Type B pancreatic cell (in vitro differentiated cells): Measurements from ENCODE around the gene DPH5. TPM values are rescaled to one million over a fixed set of nuclear protein-coding genes. Genes with fewer than 3 reads are reported as not detected.
A peak's percentile ranks its signal among the peaks of the same experiment; 100 is the strongest.
"Not testable (repeated sequence)": the region's sequence is repeated elsewhere in the genome, so short reads cannot be mapped to it uniquely, and the experiment has no call there.

Experiments used
- DNase-seq: peaks from one replicate; pipeline ENCODE4 v3.0.0; 2021; ENCODE audit warnings: mixed read lengths; ENCODE audit not compliant: unreplicated experiment; ENCODE audit errors: extremely low spot score
- H3K27ac Mint-ChIP-seq: 2 replicates; pipeline ENCODE4 v1.8.0; 2021; ENCODE audit warnings: mild to moderate bottlenecking, mixed read lengths
- H3K27me3 Mint-ChIP-seq: 2 replicates; pipeline ENCODE4 v1.8.0; 2021; ENCODE audit warnings: mixed read lengths
- H3K36me3 Mint-ChIP-seq: 2 replicates; pipeline ENCODE4 v1.8.0; 2021; ENCODE audit warnings: mixed read lengths
- H3K4me1 Mint-ChIP-seq: one replicate; pipeline ENCODE4 v1.8.0; 2021; ENCODE audit warnings: mixed read lengths; ENCODE audit not compliant: unreplicated experiment
- H3K4me3 Mint-ChIP-seq: 2 replicates; pipeline ENCODE4 v1.8.0; 2021; ENCODE audit warnings: mild to moderate bottlenecking, mixed read lengths
- H3K9me3 Mint-ChIP-seq: 2 replicates; pipeline ENCODE4 v1.8.0; 2021; ENCODE audit warnings: mixed read lengths
- total RNA-seq: library from RNA; stranded (reverse); gene quantifications from 2 replicates; pipeline ENCODE4 v1.2.1, GENCODE V29; 2021; ENCODE audit warnings: low replicate concordance
- TF ChIP-seq, protein P1 (sequence below): fragments of 200-600 bp; sonication (generic); conservative IDR thresholded peaks from 2 replicates; pipeline ENCODE4 v1.5.0; 2021; ENCODE audit warnings: antibody characterized with exemption, mild to moderate bottlenecking

DPH5 gene
- total RNA-seq, 1 donor from 2014 or later, result 62.0 TPM

GRCh38 chr1:100952104-100952745 is 73.4 kb downstream of the DPH5 start:
- H3K36me3 Mint-ChIP-seq, result peaks cover 41% of the 10 kb centered on the region
- no peaks in the 10 kb centered on the region for H3K27me3 Mint-ChIP-seq
- no peak overlapping the region for H3K27ac Mint-ChIP-seq
- H3K9me3 Mint-ChIP-seq, result peaks cover 7% of the 10 kb centered on the region
- TF ChIP-seq, protein P1, sequence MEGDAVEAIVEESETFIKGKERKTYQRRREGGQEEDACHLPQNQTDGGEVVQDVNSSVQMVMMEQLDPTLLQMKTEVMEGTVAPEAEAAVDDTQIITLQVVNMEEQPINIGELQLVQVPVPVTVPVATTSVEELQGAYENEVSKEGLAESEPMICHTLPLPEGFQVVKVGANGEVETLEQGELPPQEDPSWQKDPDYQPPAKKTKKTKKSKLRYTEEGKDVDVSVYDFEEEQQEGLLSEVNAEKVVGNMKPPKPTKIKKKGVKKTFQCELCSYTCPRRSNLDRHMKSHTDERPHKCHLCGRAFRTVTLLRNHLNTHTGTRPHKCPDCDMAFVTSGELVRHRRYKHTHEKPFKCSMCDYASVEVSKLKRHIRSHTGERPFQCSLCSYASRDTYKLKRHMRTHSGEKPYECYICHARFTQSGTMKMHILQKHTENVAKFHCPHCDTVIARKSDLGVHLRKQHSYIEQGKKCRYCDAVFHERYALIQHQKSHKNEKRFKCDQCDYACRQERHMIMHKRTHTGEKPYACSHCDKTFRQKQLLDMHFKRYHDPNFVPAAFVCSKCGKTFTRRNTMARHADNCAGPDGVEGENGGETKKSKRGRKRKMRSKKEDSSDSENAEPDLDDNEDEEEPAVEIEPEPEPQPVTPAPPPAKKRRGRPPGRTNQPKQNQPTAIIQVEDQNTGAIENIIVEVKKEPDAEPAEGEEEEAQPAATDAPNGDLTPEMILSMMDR, result no peak
- H3K4me1 Mint-ChIP-seq, result peaks cover 26% of the 10 kb centered on the region
- H3K4me3 Mint-ChIP-seq, result no peak overlapping the region
- DNase-seq, result no peak

- peaks cover 26% of the 10 kb centered on the region for H3K4me1 Mint-ChIP-seq
- H3K27me3 Mint-ChIP-seq, result no peaks in the 10 kb centered on the region
- peaks cover 56% of the 10 kb centered on the region for H3K36me3 Mint-ChIP-seq
- DNase-seq, result no peak
- TF ChIP-seq, protein P1, result no peak
- H3K27ac Mint-ChIP-seq, result no peak overlapping the region
- H3K9me3 Mint-ChIP-seq, result peaks cover 12% of the 10 kb centered on the region
- H3K4me3 Mint-ChIP-seq, result no peak overlapping the region
Measured at GRCh38 chr1:100950781-100951180, 74.8 kb downstream of the DPH5 start.

GRCh38 chr1:100950337-100950736 is 75.2 kb downstream of the DPH5 start:
- TF ChIP-seq, protein P1, result no peak
- Mint-ChIP-seq H3K9me3 (peaks cover 12% of the 10 kb centered on the region), H3K4me1 (peaks cover 25% of the 10 kb centered on the region), H3K27me3 (no peaks in the 10 kb centered on the region), H3K4me3 (no peak overlapping the region), H3K36me3 (peaks cover 60% of the 10 kb centered on the region), H3K27ac (no peak overlapping the region)
- no peak for DNase-seq

- Mint-ChIP-seq H3K36me3 (peaks cover 66% of the 10 kb centered on the region), H3K9me3 (peaks cover 12% of the 10 kb centered on the region), H3K4me1 (peaks cover 23% of the 10 kb centered on the region)
- not testable (repeated sequence) for H3K27ac Mint-ChIP-seq, DNase-seq, H3K27me3 Mint-ChIP-seq, H3K4me3 Mint-ChIP-seq
Measured at GRCh38 chr1:100949515-100950158, 75.9 kb downstream of the DPH5 start.

DNA sequence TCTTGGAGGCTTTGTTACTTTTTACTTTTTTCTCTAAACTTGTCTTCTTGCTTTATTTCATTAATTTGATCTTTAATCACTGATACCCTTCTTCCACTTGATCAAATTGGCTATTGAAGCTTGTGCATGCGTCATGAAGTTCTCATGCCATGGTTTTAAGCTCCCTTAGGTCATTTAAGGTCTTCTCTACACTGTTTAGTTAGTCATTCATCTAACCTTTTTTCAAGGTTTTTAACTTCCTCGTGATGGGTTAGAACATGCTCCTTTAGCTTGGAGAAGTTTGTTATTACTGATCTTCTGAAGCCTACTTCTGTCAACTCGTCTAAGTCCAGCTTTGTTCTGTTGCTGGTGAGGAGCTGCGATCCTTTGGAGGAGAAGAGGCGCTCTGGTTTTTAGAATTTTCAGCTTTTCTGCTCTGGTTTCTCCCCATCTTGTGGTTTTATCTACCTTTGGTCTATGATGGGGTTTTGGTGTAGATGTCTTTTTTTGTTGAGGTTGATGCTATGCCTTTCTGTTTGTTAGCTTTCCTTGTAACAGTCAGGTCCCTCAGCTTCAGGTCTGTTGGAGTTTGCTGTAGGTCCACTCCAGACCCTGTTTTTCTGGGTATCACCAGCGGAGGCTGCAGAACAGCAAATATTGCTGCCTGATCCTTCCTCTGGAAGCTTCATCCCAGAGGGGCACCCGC is 76.7 kb downstream of the DPH5 start:
- not testable (repeated sequence) for DNase-seq, H3K4me3 Mint-ChIP-seq, H3K27me3 Mint-ChIP-seq
- H3K36me3 Mint-ChIP-seq, result peaks cover 68% of the 10 kb centered on the region
- H3K27ac Mint-ChIP-seq, result peak overlapping the region; percentile 34
- H3K9me3 Mint-ChIP-seq, result peaks cover 12% of the 10 kb centered on the region
- peaks cover 23% of the 10 kb centered on the region for H3K4me1 Mint-ChIP-seq

GRCh38 chr1:100947816-100948215 is 77.8 kb downstream of the DPH5 start:
- H3K9me3 Mint-ChIP-seq, result peaks cover 12% of the 10 kb centered on the region
- H3K36me3 Mint-ChIP-seq, result peaks cover 65% of the 10 kb centered on the region
- not testable (repeated sequence) for DNase-seq, H3K27ac Mint-ChIP-seq, H3K27me3 Mint-ChIP-seq, H3K4me3 Mint-ChIP-seq
- peaks cover 20% of the 10 kb centered on the region for H3K4me1 Mint-ChIP-seq

DNA sequence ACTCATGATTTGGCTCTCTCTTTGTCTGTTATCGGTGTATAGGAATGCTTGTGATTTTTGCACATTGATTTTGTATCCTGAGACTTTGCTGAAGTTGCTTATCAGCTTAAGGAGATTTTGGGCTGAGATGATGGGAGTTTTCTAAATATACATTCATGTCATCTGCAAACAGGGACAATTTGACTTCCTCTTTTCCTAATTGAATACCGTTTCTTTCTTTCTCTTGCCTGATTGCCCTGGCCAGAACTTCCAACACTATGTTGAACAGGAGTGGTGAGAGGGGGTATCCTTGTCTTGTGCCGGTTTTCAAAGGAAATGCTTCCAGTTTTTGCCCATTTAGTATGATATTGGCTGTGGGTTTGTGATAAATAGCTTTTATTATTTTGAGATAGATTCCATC is 79.5 kb downstream of the DPH5 start:
- Mint-ChIP-seq H3K9me3 (peaks cover 12% of the 10 kb centered on the region), H3K36me3 (peaks cover 64% of the 10 kb centered on the region), H3K4me1 (peaks cover 13% of the 10 kb centered on the region)
- not testable (repeated sequence) for H3K27ac Mint-ChIP-seq, H3K4me3 Mint-ChIP-seq, DNase-seq, H3K27me3 Mint-ChIP-seq
